Upper lobe of right lung (tissue), 1 donor: ENCODE measurements around the gene APCDD1L. TPM values are rescaled to one million over a fixed set of nuclear protein-coding genes. Genes with fewer than 3 reads are reported as not detected.

Experiments used
- ATAC-seq: fragments of 200-7000 bp; cut with Tn5 transposase; one replicate; pipeline ENCODE4 v1.9.1; 2020; ENCODE audit warnings: mild to moderate bottlenecking, moderate library complexity
- DNase-seq: peaks from one replicate; pipeline ENCODE4 v3.0.0-alpha.2; 2020
- H3K27ac ChIP-seq: fragments of 200-600 bp; one replicate; pipeline ENCODE4 v1.8.0; 2022
- H3K27me3 ChIP-seq: fragments of 200-600 bp; one replicate; pipeline ENCODE4 v1.8.0; 2022; ENCODE audit warnings: mild to moderate bottlenecking
- H3K36me3 ChIP-seq: fragments of 200-600 bp; one replicate; pipeline ENCODE4 v1.8.0; 2022
- H3K4me1 ChIP-seq: fragments of 200-600 bp; one replicate; pipeline ENCODE4 v1.8.0; 2022
- H3K4me3 ChIP-seq: fragments of 200-600 bp; one replicate; pipeline ENCODE4 v1.8.0; 2022; ENCODE audit warnings: mild to moderate bottlenecking
- H3K9me3 ChIP-seq: fragments of 200-600 bp; one replicate; pipeline ENCODE4 v1.8.0; 2022
- CTCF ChIP-seq: fragments of 200-600 bp; IDR thresholded peaks from one replicate; pipeline ENCODE4 v1.8.0; 2022; ENCODE audit warnings: antibody characterized with exemption
- intact Hi-C: fragments of 100-400 bp; cut with DNase I; formaldehyde crosslinking; loops from one replicate; pipeline ENCODE4 v1.11.0; 2022
- total RNA-seq: library from RNA; stranded (reverse); fragmentation: NEBNext Ultra II Directional; extraction: Animal tissue kit (Norgen Biotek cat#: 25700); gene quantifications from one replicate; pipeline ENCODE4 v1.2.1, GENCODE V29; 2021
- donor health status: DM: no; HTN: yes; CAD: no; lungs with severe emphysema.

Gene APCDD1L
- total RNA-seq, 1 donor from 2014 or later, result not detected

- Histone ChIP-seq H3K4me3 (no peak overlapping the region), H3K36me3 (no peaks in the 10 kb centered on the region), H3K27ac (no peak overlapping the region), H3K9me3 (peaks cover 18% of the 10 kb centered on the region), H3K4me1 (no peaks in the 10 kb centered on the region), H3K27me3 (no peaks in the 10 kb centered on the region)
- DNase-seq (no peak), ATAC-seq (no peak)
- intact Hi-C loops, result no loop called here
- no peak for TF ChIP-seq CTCF
Observed at GRCh38 chr20:58531657-58532056, 16.5 kb upstream of the APCDD1L start.

GRCh38 chr20:58531063-58531462, 15.9 kb upstream of the APCDD1L start:
- H3K9me3 ChIP-seq, result peaks cover 23% of the 10 kb centered on the region
- DNase-seq, result no peak
- no peak for ATAC-seq
- no peak overlapping the region for H3K4me3 ChIP-seq
- H3K36me3 ChIP-seq, result no peaks in the 10 kb centered on the region
- TF ChIP-seq CTCF, result no peak
- intact Hi-C loops, result no loop called here
- H3K27me3 ChIP-seq, result no peaks in the 10 kb centered on the region
- H3K4me1 ChIP-seq, result no peaks in the 10 kb centered on the region
- no peak overlapping the region for H3K27ac ChIP-seq

DNA sequence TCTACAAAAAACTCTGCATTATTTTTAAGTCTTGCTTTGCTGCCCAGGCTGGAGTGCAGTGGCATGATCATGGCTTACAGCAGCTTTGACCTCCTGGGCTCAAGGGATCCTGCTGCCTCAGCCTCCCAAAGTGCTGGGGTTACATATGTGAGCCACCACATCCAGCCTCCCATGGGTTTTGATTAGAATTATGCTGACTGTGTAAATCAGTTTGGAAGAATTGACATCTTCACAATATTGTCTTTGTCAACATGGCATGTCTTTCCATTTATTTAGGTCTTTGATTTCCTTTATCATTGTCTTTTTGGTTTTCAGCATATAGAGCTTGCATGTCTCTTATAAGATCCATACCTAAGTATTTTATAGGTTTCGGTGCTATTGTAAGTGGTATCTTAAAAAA, 13.2 kb upstream of the APCDD1L start:
- peaks cover 24% of the 10 kb centered on the region for H3K9me3 ChIP-seq
- ATAC-seq, result no peak
- H3K4me3 ChIP-seq, result no peak overlapping the region
- H3K27ac ChIP-seq, result no peak overlapping the region
- intact Hi-C loops, result no loop called here
- no peaks in the 10 kb centered on the region for H3K36me3 ChIP-seq
- no peaks in the 10 kb centered on the region for H3K4me1 ChIP-seq
- no peaks in the 10 kb centered on the region for H3K27me3 ChIP-seq
- no peak for DNase-seq
- no peak for TF ChIP-seq CTCF

DNA sequence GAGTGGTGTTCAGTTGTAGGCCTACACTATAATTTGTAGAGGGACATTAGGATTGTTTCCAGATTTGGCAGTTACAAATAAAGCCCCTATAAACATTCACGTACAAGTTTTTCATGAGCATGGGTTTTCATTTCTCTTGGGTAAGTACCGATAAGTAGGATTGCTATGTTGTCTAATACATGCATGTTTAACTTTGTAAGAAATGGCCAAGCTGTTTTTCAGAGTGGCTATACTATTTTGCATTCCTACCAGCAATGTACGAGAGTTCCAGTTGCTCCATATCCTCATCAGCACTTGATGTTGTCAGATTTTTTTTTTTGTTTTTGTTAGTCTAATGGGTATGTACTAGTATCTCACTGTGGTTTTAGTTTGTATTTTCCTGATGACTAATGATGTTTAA, 11.2 kb upstream of the APCDD1L start:
- H3K9me3 ChIP-seq, result peaks cover 15% of the 10 kb centered on the region
- no peak for ATAC-seq
- no peaks in the 10 kb centered on the region for H3K36me3 ChIP-seq

DNA sequence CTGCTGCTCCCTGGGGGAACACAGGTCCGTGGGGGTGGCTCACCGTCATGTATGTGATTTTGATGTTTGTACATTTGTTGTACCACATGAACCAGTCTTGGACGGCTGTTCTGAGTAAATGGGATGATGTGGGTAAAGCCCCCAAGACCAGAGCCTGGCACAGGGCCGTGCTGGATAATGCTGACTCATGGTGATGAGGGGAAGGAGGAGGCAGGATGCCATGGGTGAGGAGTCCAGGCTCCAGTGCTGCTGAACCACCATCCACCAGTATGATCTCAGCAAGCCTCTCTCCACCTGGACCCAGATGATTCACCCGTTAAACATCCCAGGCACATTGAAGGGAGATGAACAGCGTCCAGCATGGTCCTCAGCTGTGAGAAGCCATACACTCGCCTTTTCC, 9.6 kb upstream of the APCDD1L start:
- no peak for DNase-seq
- no peak for ATAC-seq
- H3K27me3 ChIP-seq, result no peaks in the 10 kb centered on the region
- no peak overlapping the region for H3K27ac ChIP-seq
- no peak for TF ChIP-seq CTCF
- no peaks in the 10 kb centered on the region for H3K36me3 ChIP-seq
- no peaks in the 10 kb centered on the region for H3K4me1 ChIP-seq
- intact Hi-C loops, result no loop called here
- H3K4me3 ChIP-seq, result no peak overlapping the region
- peaks cover 15% of the 10 kb centered on the region for H3K9me3 ChIP-seq

More for the DNA sequence above, 11.2 kb upstream of the APCDD1L start:
- no peak for TF ChIP-seq CTCF
- Histone ChIP-seq H3K27me3 (no peaks in the 10 kb centered on the region), H3K4me3 (no peak overlapping the region), H3K27ac (no peak overlapping the region), H3K4me1 (no peaks in the 10 kb centered on the region)
- intact Hi-C loops, result no loop called here
- no peak for DNase-seq

- H3K4me3 ChIP-seq, result no peak overlapping the region
- no peak for DNase-seq
Observed at GRCh38 chr20:58523971-58524315, 8.7 kb upstream of the APCDD1L start.

More at GRCh38 chr20:58523971-58524315, 8.7 kb upstream of the APCDD1L start:
- TF ChIP-seq CTCF, result no peak
- Histone ChIP-seq H3K36me3 (no peaks in the 10 kb centered on the region), H3K27me3 (no peaks in the 10 kb centered on the region), H3K27ac (no peak overlapping the region), H3K4me1 (no peaks in the 10 kb centered on the region), H3K9me3 (peaks cover 7% of the 10 kb centered on the region)
- intact Hi-C loops, result no loop called here
- no peak for ATAC-seq
